GM18867 (cell line): Measurements from ENCODE around the gene ENO1.
A peak's percentile ranks its signal among the peaks of the same experiment; 100 is the strongest.
"Not testable (repeated sequence)": the region's sequence is repeated elsewhere in the genome, so short reads cannot be mapped to it uniquely, and the experiment has no call there.

Source experiments
- ATAC-seq: cut with Tn5 transposase; IDR thresholded peaks from one replicate; pipeline ENCODE4 v1.9.1; 2021; ENCODE audit warnings: mild to moderate bottlenecking, moderate library complexity; ENCODE audit not compliant: unreplicated experiment

Gene ENO1

DNA sequence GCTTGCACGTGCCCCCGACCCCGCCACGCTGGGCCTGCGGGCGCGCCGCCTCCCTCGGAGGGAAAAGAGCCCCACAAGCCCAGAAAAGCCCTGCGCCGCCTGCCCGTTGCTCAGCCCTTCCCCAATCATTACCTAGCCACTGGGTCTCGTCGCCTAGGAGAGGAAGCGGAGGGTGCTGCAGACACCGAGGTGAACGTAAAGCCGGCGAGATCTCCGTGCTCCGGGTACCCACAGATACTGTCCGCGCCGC lies at the start of gene ENO1:
TSS of gene ENO1 (minus strand) at position 239 of the 250 bp plus-strand sequence. CDS start 3,778 bp downstream, outside the sequence.
- ATAC-seq, result peak; percentile 9

DNA sequence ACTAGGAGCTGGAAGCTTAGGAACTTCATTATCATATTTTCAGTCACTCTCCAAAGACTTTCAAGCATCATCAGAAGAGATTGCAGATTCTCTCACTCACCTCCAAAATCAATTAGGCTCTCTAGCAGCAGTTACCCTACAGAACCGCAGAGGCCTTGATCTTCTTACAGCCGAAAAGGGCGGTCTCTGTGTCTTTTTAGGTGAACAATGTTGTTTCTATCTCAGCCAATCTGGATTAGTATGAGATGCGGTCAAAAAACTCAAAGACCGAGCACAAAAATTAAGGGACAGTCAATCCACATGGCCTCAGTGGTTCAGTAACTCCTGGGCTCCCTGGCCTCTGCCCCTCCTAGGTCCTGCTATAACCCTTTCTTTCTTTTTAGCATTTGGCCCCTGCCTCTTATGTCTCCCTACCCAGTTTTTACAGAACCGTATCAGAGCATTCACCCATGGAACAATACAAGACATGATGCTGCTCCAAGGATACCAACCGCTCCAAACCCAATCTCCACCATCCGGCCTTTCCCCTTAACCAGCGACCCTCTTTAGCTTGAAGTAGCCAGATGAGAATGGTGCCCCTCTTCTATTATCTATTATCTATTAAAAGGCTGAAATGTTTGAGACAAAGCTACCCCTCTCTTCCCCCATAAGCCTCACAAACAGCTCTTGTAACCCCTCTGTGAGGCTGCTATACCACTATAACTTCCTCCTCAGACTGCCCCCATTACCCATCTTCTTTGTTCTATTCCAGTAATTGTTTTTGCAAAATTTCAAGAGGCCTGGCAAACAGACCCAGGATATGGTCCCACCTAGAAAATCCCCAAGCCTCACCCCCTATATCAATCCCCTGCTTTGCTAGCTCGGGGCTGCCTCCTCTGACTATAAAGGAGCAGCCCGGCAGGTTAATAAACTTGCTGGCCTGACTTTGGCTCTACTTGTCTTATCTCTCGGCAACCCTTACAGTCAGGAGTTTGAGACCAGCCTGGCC lies 48.5 kb upstream of the ENO1 start:
- ATAC-seq, result no peak

DNA sequence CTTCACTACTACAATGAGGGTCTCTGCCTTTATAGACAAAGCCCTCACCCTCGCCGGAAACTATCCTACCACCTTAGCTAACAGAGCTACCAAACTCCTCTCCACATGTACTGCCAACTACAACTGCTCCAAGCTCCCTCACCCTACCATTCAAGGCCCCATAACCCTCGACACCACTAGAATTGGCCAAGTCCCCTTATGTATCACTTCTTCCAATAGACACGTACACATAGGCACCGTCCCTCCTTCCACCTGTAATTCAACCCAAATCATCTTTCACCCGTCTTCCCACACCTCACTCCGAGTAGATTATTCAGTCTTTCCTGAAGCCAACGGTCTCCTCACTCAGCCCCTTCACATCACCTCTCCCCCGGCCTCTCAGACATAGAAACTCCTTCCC lies 47.5 kb upstream of the ENO1 start:
- ATAC-seq, result no peak

DNA sequence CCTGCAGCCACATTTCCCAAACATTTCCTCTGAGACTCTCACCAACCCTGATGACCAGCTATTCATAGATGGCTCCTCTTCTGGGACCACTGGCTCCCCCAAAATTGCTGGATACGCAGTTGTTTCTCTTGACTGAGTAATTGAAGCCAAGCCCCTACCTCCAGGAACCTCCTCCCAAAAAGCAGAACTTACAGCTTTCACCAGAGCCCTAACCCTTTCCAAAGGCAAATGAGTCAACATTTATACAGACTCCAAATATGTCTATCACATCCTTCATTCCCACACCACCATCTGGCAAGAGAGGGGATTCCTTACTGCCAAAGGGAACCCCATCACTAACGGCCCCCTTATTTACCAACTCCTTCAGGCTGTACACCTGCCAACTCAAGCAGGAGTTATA lies 46.9 kb upstream of the ENO1 start:
- ATAC-seq, result no peak

DNA sequence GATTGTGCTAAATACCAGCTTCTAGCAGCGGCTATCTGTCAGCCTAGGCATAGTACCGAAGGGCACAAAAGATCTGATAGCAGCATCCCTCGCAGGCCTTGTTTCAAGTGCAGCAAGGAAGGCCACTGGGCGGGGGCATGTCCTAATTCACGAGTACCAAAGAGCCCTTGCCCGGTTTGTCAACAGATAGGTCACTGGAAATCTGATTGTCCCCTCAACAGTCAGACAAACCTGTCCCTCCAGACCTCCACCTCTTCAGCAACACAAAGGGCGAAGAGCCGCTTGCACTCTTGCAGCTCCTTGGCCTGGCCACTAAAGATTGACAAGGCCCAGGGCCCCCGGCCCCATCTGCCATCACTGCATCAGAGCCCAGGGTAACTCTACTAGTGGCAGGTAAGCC lies 44.5 kb upstream of the ENO1 start:
- ATAC-seq, result no peak

DNA sequence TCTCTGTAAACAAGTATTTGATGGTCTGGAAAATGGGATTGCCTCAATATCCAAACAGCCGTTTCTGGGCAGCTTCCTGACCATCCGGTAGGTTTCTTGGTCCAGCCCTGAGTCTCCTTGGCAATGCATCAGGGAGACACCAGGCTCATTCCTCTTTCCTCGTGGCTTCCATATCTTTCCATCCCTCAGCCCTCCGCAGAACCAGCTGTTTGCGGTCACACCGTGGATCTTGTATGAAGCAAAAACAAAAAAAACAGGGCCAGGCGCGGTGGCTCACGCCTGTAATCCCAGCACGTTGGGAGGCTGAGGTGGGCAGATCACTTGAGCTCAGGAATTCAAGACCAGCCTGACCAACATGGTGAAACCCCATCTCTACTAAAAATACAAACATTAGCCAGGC lies 39.0 kb upstream of the ENO1 start:
- not testable (repeated sequence) for ATAC-seq

DNA sequence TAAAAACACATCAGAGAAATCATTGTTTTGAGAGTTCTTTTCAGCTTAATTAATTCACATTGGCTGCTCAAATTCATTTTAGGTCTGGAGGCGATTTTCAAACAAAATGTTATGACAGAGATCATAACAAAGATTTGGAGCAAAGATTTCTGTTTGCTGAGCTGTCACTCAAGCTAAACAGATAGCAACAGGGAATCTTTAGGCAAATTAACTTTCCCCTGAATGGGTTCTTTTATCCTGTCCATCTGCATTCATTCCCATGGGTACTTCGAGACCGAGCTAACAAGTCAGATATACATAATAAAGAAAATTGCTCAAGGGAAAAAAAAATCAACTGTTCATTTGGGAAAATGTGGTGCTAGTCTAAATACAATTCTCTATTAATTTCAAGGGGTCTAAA lies 37.0 kb upstream of the ENO1 start:
- ATAC-seq, result no peak

DNA sequence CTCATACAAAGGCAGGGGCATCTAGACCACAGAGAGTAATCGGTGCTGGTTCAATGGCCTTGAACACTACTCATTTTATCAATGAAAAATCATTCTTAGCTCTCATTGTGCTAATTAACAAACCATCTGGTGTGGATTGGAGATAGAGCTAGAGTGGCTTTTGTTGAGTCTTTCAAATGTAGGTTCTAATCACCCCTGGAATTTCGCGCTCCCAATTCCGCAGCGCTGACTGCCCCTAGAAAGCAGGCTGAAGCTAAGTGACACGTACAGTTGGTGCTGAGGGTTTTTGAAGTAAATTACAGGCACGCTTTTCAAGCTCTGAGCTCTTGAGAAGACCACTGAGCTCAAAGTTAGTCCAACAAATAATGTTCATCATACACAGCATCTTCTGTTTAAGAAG lies 36.0 kb upstream of the ENO1 start:
- ATAC-seq, result no peak

DNA sequence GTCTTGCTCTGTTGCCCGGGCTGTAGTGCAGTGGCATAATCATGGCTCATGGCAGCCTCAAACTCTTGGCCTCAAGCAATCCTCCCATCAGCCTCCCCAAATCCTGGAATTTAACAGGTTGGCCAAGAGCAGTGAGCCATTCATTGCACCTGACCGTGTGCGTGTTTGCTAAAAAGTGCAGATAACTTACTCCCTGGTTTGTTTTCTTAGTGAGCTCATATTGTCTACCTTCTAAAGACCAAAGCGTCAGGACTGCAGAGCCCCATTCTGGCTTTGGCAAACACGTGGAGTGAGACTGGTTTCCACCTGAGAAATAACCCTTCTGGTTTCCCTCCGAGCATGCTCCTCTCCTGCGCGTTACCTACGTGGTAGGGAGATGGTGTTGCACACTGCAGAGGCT lies 35.0 kb upstream of the ENO1 start:
- no peak for ATAC-seq

DNA sequence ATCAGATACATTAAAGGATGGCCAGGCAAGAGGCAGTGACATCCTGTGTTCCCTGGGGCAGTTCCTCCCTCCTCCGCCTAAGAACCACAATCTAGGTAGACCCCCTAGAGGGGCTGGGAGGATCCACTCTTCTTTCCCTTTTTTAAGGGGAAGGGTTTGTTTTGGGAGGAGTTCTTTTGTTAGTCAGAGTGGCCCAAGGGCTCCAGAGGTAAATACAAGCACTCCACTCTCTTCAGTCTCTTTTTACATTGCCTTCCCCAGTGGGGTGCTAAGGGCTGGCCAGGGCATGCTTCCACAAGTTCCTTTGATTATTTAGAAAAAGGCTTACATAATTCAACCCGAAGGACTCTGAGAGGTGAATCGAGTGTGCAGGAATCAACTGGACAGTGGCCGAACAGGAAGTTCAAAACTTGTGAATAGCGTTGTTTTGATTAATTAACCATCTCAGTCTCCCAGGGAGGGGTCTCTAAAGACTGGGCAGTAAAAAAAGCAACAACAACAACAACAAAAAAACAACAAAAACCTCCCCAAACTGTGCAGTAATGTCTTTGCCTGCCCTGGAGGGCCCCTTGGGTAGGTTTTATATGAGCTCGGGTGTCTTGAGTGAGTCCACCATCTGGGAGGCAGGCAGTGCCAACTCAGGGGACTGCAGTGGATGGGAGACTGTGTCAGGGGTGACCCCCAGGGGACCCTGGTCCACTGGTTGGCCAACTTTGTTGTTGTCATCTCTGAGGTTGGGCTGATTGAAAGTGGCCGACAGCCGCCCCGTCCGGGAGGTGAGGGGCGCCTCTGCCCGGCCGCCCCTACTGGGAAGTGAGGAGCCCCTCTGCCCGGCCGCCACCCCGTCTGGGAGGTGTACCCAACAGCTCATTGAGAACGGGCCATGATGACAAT lies 33.2 kb upstream of the ENO1 start:
- ATAC-seq, result no peak

DNA sequence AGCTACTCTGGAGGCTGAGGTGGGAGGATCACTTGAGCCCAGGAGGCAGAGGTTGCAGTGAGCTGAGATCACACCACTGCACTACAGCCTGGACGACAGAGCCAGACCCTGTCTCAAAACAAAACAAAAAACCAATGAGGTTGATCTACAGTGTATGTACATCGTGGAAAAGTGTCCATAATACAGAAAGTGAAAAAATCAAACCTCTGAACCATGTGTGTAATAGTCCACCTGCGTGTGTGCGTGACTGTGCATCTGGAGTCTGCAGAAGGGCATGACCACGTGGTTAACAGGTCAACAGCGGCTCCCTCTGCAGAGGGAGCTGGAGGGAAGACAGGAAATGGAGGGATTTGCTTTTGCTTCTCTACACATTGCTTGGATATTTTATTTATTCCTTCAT lies 32.4 kb upstream of the ENO1 start:
- ATAC-seq, result no peak

DNA sequence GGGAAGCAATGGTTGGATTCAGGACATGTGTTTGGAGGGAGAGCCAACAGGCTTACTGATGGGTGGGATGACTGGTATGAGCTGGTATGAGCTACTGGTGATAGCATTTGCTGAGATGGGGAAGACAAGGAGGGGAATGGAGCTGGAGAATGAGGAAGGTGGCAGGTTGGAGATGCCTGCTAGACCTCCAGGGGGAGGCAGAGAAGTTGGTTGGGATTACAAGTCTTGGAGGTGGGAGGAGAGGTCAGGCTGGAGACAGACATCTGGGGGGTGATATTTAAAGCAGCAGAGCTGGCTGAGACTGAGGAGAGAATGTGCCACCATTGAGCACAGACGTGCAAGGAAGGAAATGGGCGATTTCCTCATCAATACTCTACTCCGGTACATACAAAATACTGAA lies 31.8 kb upstream of the ENO1 start:
- no peak for ATAC-seq

DNA sequence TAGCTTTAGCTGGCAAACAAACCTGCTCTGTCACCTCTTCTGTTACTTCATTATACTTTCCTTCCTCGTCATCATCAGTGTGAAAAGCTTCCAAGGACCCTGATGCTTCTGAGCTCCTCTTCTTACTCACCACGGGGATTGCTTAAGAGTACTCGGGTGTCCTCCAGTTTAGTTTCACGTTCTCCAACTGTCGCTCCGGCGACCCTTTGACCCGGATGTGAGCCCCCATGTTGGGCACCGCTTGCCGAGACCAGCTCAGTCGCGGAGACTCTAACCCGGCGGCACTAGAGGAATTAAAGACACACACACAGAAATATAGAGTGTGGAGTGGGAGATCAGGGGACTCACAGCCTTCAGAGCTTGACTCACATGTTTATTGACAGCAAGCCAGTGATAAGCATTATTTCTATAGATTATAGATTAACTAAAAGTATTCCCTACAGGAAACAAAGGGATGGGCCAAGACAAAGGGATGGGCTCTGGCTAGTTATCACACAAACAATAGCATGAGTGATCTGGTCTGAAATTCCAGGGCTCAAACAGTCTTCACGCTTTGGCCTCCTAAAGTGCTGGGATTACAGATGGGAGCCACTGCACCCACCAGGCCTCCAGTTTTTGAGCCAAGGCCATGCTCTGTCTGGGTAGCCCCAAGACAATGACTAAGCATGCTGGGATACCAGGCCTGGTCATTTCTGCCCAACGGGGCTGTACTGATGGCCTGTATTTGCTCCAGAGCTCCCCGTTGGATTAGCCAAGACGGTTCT lies 30.1 kb upstream of the ENO1 start:
- no peak for ATAC-seq

DNA sequence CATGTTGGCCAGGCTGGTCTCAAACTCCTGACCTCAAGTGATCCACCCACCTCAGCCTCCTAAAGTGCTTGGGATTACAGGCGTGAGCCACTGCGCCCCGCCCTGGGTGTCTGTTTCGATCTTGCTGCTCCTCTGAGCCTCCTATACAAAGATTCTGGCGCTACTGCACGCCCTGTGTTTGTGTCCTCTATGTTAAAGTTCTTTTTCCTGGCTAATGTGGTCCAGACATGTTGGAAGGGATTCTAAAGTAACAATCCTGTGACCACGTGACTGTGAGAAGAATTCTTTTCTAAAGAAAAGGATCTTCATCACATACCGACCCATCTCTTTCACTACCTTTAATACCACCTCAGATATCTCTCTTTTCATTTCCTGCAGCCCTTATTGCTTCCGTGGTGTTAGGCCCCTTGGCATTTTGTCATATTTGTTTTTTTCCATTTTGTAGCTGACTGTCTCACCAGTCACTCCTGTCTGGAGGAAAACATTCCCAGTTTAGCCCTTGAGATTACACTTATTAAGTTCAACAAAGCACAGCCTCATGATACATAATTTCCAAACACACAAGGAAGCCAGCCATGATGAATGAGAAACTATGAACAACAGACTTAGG lies 27.2 kb upstream of the ENO1 start:
- no peak for ATAC-seq

DNA sequence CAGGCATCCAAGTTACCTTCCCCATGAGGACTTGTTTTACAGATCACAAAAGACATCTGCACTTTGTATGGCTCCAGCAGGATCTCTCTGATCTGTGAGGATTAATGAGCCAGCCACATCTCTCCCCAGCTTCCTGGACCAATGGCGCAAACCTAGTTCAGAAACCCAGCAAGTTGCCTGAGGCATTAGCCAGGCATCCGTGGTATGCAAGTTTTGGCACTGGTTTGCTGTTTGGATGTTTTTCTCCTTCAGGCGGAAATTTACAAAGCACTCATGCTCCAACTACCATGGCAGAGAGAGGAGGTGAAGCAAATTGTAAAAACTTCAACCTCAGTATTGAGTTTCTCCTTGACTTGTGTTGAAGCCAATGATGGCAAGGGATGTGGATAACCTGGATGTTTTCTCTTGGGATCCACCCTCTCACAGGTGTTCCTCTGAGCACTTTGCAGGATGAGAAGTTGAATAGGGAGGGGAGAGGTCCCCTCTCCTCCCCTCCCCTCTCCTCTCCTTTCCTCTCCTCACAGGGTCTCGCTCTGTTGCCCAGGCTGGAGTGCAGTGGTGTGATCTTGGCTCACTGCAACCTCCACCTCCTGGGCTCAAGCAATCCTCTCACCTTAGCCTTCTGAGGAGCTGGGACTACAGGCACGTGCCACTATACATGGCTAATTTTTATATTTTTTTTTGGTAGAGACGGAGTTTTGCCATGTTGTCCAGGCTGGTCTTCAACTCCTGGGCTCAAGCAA lies 25.6 kb upstream of the ENO1 start:
- no peak for ATAC-seq

DNA sequence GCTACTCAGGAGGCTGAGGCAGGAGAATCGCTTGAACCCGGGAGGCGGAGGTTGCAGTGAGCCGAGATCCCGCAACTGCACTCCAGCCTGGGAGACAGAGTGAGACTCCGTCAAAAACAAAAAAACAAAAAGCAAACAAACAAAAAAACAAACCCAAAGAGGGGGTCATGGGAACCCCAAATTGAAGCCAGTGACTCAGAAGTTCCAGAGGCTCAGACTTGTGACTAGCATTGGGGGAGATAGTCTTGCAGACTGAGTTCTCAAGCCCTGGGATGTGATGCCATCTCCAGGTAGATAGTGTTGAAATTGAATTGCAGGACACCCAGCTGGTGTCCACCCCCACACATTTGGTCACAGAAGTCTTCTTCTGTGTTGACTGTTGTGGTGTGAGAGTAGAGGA lies 24.9 kb upstream of the ENO1 start:
- no peak for ATAC-seq

DNA sequence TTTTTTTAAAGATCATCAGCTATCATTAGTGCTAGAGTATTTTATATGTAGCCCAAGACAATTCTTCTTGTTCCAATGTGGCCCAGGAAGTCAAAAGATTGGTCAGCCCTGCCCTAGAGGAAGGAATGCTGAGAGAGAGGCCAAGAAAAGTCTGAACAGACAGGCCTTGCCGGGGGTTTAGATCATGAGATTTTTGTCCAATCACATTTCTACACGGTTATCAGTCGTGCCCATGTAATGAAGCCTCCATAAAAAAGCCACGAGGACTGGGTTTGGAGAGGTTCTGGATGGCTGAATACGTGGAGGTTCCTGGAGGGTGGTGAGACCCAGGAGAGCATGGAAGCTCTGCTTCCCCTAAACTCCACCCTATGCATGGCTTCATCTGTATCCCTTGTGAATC lies 24.3 kb upstream of the ENO1 start:
- ATAC-seq, result no peak

DNA sequence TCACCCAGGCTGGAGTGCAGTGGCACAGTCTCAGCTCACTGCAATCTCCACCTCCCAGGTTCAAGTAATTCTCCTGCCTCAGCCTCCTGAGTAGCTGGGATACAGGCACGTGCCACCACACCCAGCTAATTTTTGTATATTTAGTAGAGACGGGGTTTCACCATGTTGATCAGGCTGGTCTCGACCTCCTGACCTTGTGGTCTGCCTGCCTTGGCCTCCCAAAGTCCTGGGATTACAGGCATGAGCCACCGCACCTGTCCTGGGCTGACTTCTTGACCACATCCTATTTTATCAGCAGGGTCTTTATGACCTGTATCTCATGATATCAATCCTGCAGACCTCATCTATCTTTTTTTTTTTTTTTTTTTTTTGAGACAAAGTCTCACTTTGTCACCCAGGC lies 22.2 kb upstream of the ENO1 start:
- not testable (repeated sequence) for ATAC-seq

DNA sequence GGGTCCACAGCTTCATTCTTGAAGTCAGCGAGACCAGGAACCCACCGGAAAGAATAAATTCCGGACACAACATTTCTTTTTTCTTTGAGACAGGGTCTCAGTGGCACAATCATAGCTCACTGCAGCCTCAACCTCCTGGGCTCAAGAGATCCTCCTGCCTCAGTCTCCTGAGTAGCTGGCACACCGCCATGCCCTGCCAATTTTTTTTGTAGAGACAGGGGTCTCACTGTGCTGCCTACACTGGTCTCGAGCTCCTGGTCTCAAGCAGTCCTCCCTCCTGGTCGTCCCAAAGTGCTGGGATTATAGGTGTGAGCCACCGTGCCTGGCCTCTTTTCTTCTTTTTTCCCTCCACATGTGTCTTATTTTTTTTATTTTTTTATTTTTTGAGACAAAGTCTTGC lies 20.6 kb upstream of the ENO1 start:
- ATAC-seq, result no peak

DNA sequence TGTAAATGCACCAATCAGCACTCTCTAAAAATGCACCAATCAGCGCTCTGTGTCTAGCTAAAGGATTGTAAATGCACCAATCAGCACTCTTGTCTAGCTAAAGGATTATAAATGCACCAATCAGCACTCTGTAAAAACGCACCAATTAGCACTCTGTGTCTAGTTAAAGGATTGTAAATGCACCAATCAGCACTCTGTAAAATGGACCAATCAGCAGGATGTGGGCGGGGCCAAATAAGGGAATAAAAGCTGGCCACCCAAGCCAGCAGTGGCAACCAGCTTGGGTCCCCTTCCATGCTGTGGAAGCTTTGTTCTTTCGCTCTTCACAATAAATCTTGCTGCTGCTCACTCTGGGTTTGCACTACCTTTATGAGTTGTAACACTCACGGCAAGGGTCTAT lies 19.9 kb upstream of the ENO1 start:
- not testable (repeated sequence) for ATAC-seq
